ENCODE measurements around the gene CFAP20.

DNA sequence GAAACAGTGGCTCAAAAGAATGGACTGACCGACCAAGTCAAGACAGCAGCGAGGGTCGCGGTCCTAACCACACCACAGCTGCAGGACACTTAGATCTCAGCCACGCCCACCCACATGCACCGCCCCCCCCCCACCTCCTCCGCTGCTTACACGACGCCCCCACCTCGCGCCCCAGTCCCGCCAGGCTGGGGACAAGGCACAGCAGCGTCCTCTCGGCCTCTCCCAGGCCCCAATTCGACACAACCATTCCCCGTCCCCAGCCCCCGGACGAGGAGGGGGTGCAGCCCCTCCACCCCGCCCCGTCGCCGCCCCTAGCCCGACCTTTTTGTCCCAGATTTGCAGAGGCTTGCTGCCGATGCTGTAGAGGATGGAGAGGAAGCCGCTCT, 477 bp downstream of the CFAP20 start:
- TF ChIP-seq CTCF (IDR thresholded peaks at IDR 0.05) (no peak), POLR2A (IDR thresholded peaks at IDR 0.05) (no peak)
